ENCODE measurements around the gene SF1. TPM values are rescaled to one million over a fixed set of nuclear protein-coding genes. Genes with fewer than 3 reads are reported as not detected.

Gene SF1
- total RNA-seq, 1 experiment from 2014 or later = 360 TPM

- ChIA-PET POLR2A (no interaction called here), CTCF (no interaction called here)
- TF ChIP-seq POLR2AphosphoS5 (IDR thresholded peaks at IDR 0.05; ENCODE audit: low read depth, low read length) (no peak), REST (IDR thresholded peaks at IDR 0.05; ENCODE audit: insufficient read depth in 1 of 2, low read depth in 2 of 2, low read length in 1 of 2) (no peak), SIN3A (IDR thresholded peaks at IDR 0.05; ENCODE audit: borderline replicate concordance, insufficient read depth, low read depth, low read length) (no peak), CTCF (IDR thresholded peaks at IDR 0.05) (no peak), TCF7L2 (IDR thresholded peaks at IDR 0.05; ENCODE audit: low read depth, low read length) (no peak)
- Histone ChIP-seq H3K27me3 (ENCODE audit: control insufficient read depth, insufficient read depth, low read length) (no peaks in the 10 kb centered on the region), H3K36me3 (ENCODE audit: control insufficient read depth, insufficient read depth, low read length) (no peaks in the 10 kb centered on the region), H3K9me3 (ENCODE audit: control insufficient read depth, insufficient read depth, low read depth, low read length) (no peaks in the 10 kb centered on the region), H3K4me1 (ENCODE audit: control insufficient read depth, insufficient read depth, low read length) (no peaks in the 10 kb centered on the region), H3K4me3 (ENCODE audit: low read depth in 2 of 2, low read length in 2 of 2) (no peak overlapping the region), H3K27ac (ENCODE audit: low read length) (no peak overlapping the region)
- DNase-seq (ENCODE audit: low read depth, low spot score) (no peak), ATAC-seq (no peak)
- BruUV-seq (replicated peaks) = no TSS peak
- intact Hi-C loops (cut with micrococcal nuclease; ENCODE audit: unreplicated experiment) = no loop called here
- in situ Hi-C loops (cut with HindIII; ENCODE audit: low pct_unique_long_range_greater_than_20kb, low sequenced_read_pairs) = no loop called here
These were observed 23.3 kb downstream of the SF1 start for GRCh38 chr11:64754919-64755662.

- intact Hi-C loops (cut with micrococcal nuclease; ENCODE audit: unreplicated experiment) (no loop called here), in situ Hi-C loops (cut with HindIII; ENCODE audit: low pct_unique_long_range_greater_than_20kb, low sequenced_read_pairs) (no loop called here)
- Histone ChIP-seq H3K4me1 (ENCODE audit: control insufficient read depth, insufficient read depth, low read length) (no peaks in the 10 kb centered on the region), H3K27me3 (ENCODE audit: control insufficient read depth, insufficient read depth, low read length) (no peaks in the 10 kb centered on the region), H3K36me3 (ENCODE audit: control insufficient read depth, insufficient read depth, low read length) (no peaks in the 10 kb centered on the region), H3K4me3 (ENCODE audit: low read depth in 2 of 2, low read length in 2 of 2) (no peak overlapping the region), H3K9me3 (ENCODE audit: control insufficient read depth, insufficient read depth, low read depth, low read length) (no peaks in the 10 kb centered on the region), H3K27ac (ENCODE audit: low read length) (no peak overlapping the region)
- ChIA-PET POLR2A (no interaction called here), CTCF (no interaction called here)
- no TSS peak for BruUV-seq (replicated peaks)
- TF ChIP-seq CTCF (IDR thresholded peaks at IDR 0.05) (no peak), REST (IDR thresholded peaks at IDR 0.05; ENCODE audit: insufficient read depth in 1 of 2, low read depth in 2 of 2, low read length in 1 of 2) (no peak), POLR2AphosphoS5 (IDR thresholded peaks at IDR 0.05; ENCODE audit: low read depth, low read length) (no peak), SIN3A (IDR thresholded peaks at IDR 0.05; ENCODE audit: borderline replicate concordance, insufficient read depth, low read depth, low read length) (no peak)
- ATAC-seq = no peak
- no peak for DNase-seq (ENCODE audit: low read depth, low spot score)
These were observed 24.0 kb downstream of the SF1 start for GRCh38 chr11:64754124-64754918.
